Transverse colon (tissue), 4 donors: ENCODE results near the gene SMIM7. TPM values are rescaled to one million over a fixed set of nuclear protein-coding genes. Genes with fewer than 3 reads are reported as not detected.

Source experiments
- DNase-seq: peaks from one replicate; pipeline ENCODE4 v3.0.0-alpha.2; 2019
- H3K27ac ChIP-seq, 4 donors: fragments of 200-600 bp; sonication (generic); 2 replicates each; pipeline ENCODE4 v1.5.1; 2016 to 2018; ENCODE audit warnings: inconsistent platforms in 4 of 4
- H3K27me3 ChIP-seq: fragments of 200-600 bp; sonication (generic); 2 replicates; pipeline ENCODE4 v1.5.1; 2017; ENCODE audit warnings: inconsistent platforms
- H3K36me3 ChIP-seq, 4 donors: fragments of 200-600 bp; sonication (generic); 2 replicates each; pipeline ENCODE4 v1.5.1; 2017 to 2019; ENCODE audit warnings: inconsistent platforms in 4 of 4
- H3K4me1 ChIP-seq, 4 donors: fragments of 200-600 bp; sonication (generic); 2 replicates each; pipeline ENCODE4 v1.5.1; 2017 to 2020; ENCODE audit warnings: inconsistent platforms in 4 of 4
- H3K4me3 ChIP-seq, 4 donors: fragments of 200-600 bp; sonication (generic); 1 replicate in 1 of 4; 2 replicates in 3 of 4; pipeline versions ENCODE4 v1.5.1 to v1.6.1; 2017 to 2019; ENCODE audit warnings: inconsistent platforms in 4 of 4
- H3K9me3 ChIP-seq, 2 donors: fragments of 200-600 bp; sonication (generic); 2 replicates each; pipeline ENCODE4 v1.5.1; 2017 to 2019; ENCODE audit warnings: inconsistent platforms in 2 of 2
- EP300 ChIP-seq: sonication (generic); formaldehyde crosslinking; IDR thresholded peaks from one replicate; pipeline ENCODE4 v1.6.1; 2017; ENCODE audit warnings: antibody characterized with exemption, low read depth
- POLR2A ChIP-seq: fragments of 450-650 bp; IDR thresholded peaks from one replicate; pipeline ENCODE4 v1.6.1; 2016; ENCODE audit warnings: antibody characterized with exemption, mild to moderate bottlenecking, moderate library complexity
- POLR2AphosphoS5 ChIP-seq, 3 donors: sonication (generic); formaldehyde crosslinking; IDR thresholded peaks; one replicate each; pipeline ENCODE4 v1.6.1; 2016; ENCODE audit warnings: antibody characterized with exemption in 3 of 3
- whole genome bisulfite sequencing, 2 donors: methylation state at CpG; one replicate each; pipeline ENCODE4 v1.1.5; 2018; ENCODE audit warnings: low coverage in 1 of 2; 5-methylcytosine and 5-hydroxymethylcytosine counted together
- in situ Hi-C, 4 donors: fragments of 200-750 bp; cut with MboI; loops; one replicate each; pipeline versions ENCODE4 v1.15.0 to v1.15.1; 2017; ENCODE audit warnings: low sequenced_read_pairs in 3 of 4, low pct_ligation_motif_present in 1 of 4, low pct_unique_long_range_greater_than_20kb in 1 of 4
- intact Hi-C: fragments of 100-400 bp; cut with DNase I; formaldehyde crosslinking; loops from one replicate; pipeline ENCODE4 v1.15.1; 2023; ENCODE audit warnings: low total_unique reads
- total RNA-seq, 4 donors: library from RNA; depleted of rRNA; stranded (reverse); fragments of >200 nt; gene quantifications; one replicate each; pipeline ENCODE4 v1.1.0, GENCODE V29; 2016
- TF ChIP-seq, protein P1 (sequence below), 5 experiments: fragments of 200-600 bp in 3 of 5; fragments of 450-650 bp in 2 of 5; sonication (generic) in 3 of 5; IDR thresholded peaks; 1 replicate in 2 of 5; 2 replicates in 3 of 5; pipeline ENCODE4 v1.5.1; 2016 to 2017; ENCODE audit warnings: antibody characterized with exemption in 5 of 5, inconsistent platforms in 3 of 5, mild to moderate bottlenecking in 2 of 5, moderate library complexity in 1 of 5

Gene SMIM7
- total RNA-seq, 4 donors from 2014 or later = 28.8 to 1,114 (median 108) TPM

DNA sequence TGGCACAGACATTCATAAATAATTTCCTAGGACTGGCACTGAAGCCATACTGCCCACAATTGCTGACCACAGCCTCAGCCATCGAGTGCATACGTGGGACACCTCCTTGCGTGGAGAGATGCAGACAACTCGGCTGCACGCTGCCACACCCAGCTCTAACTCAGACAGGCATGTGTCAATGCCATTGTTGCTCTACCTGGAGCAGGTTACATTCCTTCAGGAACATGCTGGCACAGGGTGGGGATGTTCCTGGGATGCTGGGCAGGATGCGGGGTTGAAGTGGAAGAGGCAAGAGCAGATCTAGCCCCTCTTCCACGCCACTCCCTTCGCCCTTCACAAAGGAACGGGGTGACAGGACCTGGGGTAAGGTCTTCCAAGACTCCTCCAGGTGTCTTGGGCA, 63.5 kb downstream of the SMIM7 start:
- H3K36me3 ChIP-seq = no peaks in the 10 kb centered on the region
- H3K27ac ChIP-seq = no peak overlapping the region
- no peaks in the 10 kb centered on the region for H3K9me3 ChIP-seq
- in situ Hi-C loops = no loop called here
- no peak overlapping the region for H3K4me3 ChIP-seq
- intact Hi-C loops = no loop called here
- 89 to 92% methylated on average over 4 to 9 of the region's 9 CpGs for WGBS, 2 donors
- no peaks in the 10 kb centered on the region for H3K27me3 ChIP-seq
- H3K4me1 ChIP-seq = peaks cover 0 to 41% (median 6%) of the 10 kb centered on the region in 4 donors
- no peak for DNase-seq
- TF ChIP-seq EP300 = no peak
- TF ChIP-seq, protein P1, sequence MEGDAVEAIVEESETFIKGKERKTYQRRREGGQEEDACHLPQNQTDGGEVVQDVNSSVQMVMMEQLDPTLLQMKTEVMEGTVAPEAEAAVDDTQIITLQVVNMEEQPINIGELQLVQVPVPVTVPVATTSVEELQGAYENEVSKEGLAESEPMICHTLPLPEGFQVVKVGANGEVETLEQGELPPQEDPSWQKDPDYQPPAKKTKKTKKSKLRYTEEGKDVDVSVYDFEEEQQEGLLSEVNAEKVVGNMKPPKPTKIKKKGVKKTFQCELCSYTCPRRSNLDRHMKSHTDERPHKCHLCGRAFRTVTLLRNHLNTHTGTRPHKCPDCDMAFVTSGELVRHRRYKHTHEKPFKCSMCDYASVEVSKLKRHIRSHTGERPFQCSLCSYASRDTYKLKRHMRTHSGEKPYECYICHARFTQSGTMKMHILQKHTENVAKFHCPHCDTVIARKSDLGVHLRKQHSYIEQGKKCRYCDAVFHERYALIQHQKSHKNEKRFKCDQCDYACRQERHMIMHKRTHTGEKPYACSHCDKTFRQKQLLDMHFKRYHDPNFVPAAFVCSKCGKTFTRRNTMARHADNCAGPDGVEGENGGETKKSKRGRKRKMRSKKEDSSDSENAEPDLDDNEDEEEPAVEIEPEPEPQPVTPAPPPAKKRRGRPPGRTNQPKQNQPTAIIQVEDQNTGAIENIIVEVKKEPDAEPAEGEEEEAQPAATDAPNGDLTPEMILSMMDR (IDR thresholded peaks at IDR 0.05) = no peak
- no peak for TF ChIP-seq POLR2AphosphoS5 (IDR thresholded peaks at IDR 0.05)
- no peak for TF ChIP-seq POLR2A

Other genes with a start within 250 kb of the SMIM7 start
- gene EPS15L1, start 188.2 kb downstream of the SMIM7 start, total RNA-seq = 10 to 100 TPM; 25.0 to 54.2 (median 38.0) TPM
- gene CALR3, start 164.0 kb downstream of the SMIM7 start, total RNA-seq = not detected
- gene C19orf44, start 163.8 kb downstream of the SMIM7 start, total RNA-seq = 1 to 10 TPM in 2 of 4 donors, under 1 TPM in 2; 0.20 to 6.7 (median 1.6) TPM
- gene CHERP, start 117.7 kb downstream of the SMIM7 start, total RNA-seq = 10 to 100 TPM; 14.4 to 54.7 (median 28.9) TPM
- 10 to 100 TPM; 31.0 to 56.1 (median 42.8) TPM for gene SLC35E1, start 87.7 kb downstream of the SMIM7 start, total RNA-seq
- 10 to 100 TPM in 2 of 4 donors, 1 to 10 TPM in 2; 7.8 to 15.0 (median 9.5) TPM for gene MED26, start 31.9 kb downstream of the SMIM7 start, total RNA-seq
- gene TMEM38A, start 995 bp upstream of the SMIM7 start, total RNA-seq = 1 to 10 TPM in 3 of 4 donors, under 1 TPM in 1; 0.40 to 9.7 (median 5.1) TPM
- gene NWD1, start 59.7 kb upstream of the SMIM7 start, total RNA-seq = under 1 TPM; under 0.01 to 0.64 (median 0.34) TPM
- 100 to 1,000 TPM in 1 of 4 donors, 10 to 100 TPM in 3; 38.1 to 294 (median 66.5) TPM for gene SIN3B, start 169.3 kb upstream of the SMIM7 start, total RNA-seq
- gene F2RL3, start 228.9 kb upstream of the SMIM7 start, total RNA-seq = 10 to 100 TPM in 2 of 4 donors, 1 to 10 TPM in 2; 2.2 to 22.7 (median 9.1) TPM